Measurements from ENCODE around the gene CNEP1R1.

DNA sequence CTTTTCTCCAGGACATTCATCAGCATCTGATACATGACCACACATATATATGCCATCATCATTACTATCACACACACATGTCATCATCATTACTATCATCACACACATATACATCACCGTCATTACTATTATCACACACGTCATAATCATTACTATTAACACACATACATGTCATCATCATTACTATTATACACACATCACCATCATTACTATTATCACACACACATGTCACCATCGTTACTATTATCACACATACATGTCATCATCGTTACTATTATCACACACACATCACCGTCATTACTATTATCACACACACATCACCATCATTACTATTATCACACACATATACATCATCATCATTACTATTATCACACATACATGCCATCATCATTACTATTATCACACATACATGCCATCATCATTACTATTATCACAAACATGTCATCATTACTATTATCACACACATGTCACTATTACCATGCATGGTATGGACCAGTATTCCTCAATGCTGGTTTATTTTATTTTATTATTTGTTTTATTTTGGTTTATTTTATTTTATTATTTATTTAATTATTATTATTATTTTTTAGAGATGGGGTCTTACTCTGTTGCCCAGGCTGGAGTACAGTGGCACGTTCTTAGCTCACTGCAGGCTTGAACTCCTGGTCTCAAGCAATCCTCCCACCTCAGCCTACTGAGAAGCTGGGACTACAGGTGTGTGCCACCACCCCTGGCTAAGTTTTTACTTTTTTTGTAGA lies 46.3 kb upstream of the CNEP1R1 start:
- TF ChIP-seq GATA3 (IDR thresholded peaks at IDR 0.05; ENCODE audit: low read depth, low read length) (no peak), GATA2 (IDR thresholded peaks at IDR 0.05; ENCODE audit: low read depth, low read length) (no peak)

Measured in SH-SY5Y (cell line).